Measurements from ENCODE around the gene TTC28.
"Not testable (repeated sequence)": the region's sequence is repeated elsewhere in the genome, so short reads cannot be mapped to it uniquely, and the experiment has no call there.

The TTC28 gene

DNA sequence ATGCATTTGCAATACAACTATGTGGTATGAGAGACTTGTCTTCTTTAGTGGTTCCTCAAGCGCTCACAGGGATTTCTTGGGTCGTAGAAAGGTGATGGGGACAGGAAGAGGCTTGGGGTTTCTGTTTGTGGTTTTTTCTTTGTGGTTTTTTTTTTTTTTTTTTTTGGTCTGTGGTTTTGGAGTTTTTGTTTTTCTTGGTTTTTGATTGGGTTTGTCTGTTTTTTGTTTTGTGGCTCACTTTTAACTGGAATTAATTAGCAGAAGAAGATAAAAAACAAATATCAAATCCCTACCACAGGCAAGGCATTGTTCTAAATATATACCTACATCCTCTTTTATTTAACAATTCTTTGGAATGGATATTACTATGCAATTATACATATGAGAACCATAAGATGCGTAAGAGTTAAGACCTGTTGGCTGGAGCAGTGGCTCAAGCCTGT lies 5.5 kb downstream of the TTC28 start:
- H3K79me2 ChIP-seq (ENCODE audit: control insufficient read depth, insufficient read depth, low read length, unreplicated experiment): peaks cover 4% of the 10 kb centered on the region
- no peaks in the 10 kb centered on the region for H3K27me3 ChIP-seq (ENCODE audit: insufficient read depth, low read length)
- no peaks in the 10 kb centered on the region for H3K36me3 ChIP-seq (ENCODE audit: insufficient read depth, low read length)
- H3K4me3 ChIP-seq (ENCODE audit: low read depth, low read length): no peak overlapping the region
- peaks cover 6% of the 10 kb centered on the region for H3K4me1 ChIP-seq (ENCODE audit: control insufficient read depth, insufficient read depth, low read length, unreplicated experiment)
- no peak overlapping the region for H3K27ac ChIP-seq (ENCODE audit: low read depth, low read length)
- H2AFZ ChIP-seq (ENCODE audit: low read length, unreplicated experiment): no peak overlapping the region

DNA sequence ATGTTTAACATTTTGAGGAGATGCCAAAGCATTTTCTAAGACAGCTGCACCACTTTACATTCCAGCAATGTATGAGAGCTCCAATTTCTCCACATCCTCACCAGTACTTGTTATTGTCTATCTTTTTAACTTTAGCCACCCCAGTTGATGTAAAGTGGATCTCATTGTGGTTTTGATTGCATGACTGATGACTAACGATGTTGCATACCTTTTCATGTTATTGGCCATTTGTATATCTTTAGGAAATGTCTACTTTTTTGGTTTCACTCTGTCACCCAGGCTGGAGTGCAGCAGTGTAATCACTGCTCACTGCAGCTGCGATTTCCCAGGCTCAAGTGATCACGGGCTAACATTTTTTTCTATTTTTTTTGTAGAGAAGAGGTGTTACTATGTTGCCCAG lies 8.9 kb downstream of the TTC28 start:
- H3K4me1 ChIP-seq (ENCODE audit: control insufficient read depth, insufficient read depth, low read length, unreplicated experiment): peaks cover 6% of the 10 kb centered on the region
- no peak overlapping the region for H3K4me3 ChIP-seq (ENCODE audit: low read depth, low read length)
- peaks cover 4% of the 10 kb centered on the region for H3K79me2 ChIP-seq (ENCODE audit: control insufficient read depth, insufficient read depth, low read length, unreplicated experiment)
- H3K36me3 ChIP-seq (ENCODE audit: insufficient read depth, low read length): no peaks in the 10 kb centered on the region
- H2AFZ ChIP-seq (ENCODE audit: low read length, unreplicated experiment): no peak overlapping the region
- H3K27me3 ChIP-seq (ENCODE audit: insufficient read depth, low read length): no peaks in the 10 kb centered on the region
- no peak overlapping the region for H3K27ac ChIP-seq (ENCODE audit: low read depth, low read length)

DNA sequence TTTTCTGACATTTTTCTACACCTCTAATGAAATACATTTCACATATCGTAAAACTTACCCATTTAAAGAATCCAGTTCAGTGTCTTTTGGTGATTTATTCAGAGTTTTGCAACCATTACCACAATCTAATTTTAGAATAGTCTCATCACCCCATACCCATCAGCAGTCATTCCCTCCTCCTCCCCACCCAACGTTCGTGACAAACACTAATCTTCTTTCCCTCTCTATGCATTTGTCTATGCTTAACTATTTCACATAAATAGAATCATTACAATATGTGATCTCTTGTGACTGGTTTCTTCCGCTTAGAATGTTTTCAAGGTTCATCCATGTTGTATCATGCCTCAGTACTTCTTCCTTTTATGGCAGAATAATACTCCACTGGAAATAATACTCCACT lies 9.5 kb downstream of the TTC28 start:
- H2AFZ ChIP-seq (ENCODE audit: low read length, unreplicated experiment): no peak overlapping the region
- no peak overlapping the region for H3K4me3 ChIP-seq (ENCODE audit: low read depth, low read length)
- H3K4me1 ChIP-seq (ENCODE audit: control insufficient read depth, insufficient read depth, low read length, unreplicated experiment): peaks cover 6% of the 10 kb centered on the region
- H3K36me3 ChIP-seq (ENCODE audit: insufficient read depth, low read length): no peaks in the 10 kb centered on the region
- peaks cover 1% of the 10 kb centered on the region for H3K79me2 ChIP-seq (ENCODE audit: control insufficient read depth, insufficient read depth, low read length, unreplicated experiment)
- H3K27me3 ChIP-seq (ENCODE audit: insufficient read depth, low read length): no peaks in the 10 kb centered on the region
- no peak overlapping the region for H3K27ac ChIP-seq (ENCODE audit: low read depth, low read length)

DNA sequence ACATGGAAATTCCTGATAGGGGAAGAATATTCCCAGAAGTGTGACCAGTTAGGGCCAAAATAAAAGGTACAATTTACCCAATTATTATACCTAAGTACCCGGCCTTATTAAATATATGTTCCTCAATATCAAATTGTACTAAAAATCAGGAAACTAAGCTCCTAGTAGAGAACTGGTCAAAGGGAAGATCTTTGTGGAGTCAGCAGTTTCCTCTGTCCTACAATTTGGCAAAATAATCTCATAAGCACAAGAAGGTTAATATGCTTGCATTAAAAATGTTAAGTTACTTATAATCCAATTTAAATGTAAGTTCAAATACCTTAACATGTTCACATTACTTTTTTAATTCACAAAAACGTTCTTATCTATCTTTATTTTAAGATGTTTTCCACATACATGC lies 10.3 kb downstream of the TTC28 start:
- Histone ChIP-seq H3K79me2 (ENCODE audit: control insufficient read depth, insufficient read depth, low read length, unreplicated experiment) (no peaks in the 10 kb centered on the region), H3K4me3 (ENCODE audit: low read depth, low read length) (no peak overlapping the region), H3K27ac (ENCODE audit: low read depth, low read length) (no peak overlapping the region), H3K27me3 (ENCODE audit: insufficient read depth, low read length) (no peaks in the 10 kb centered on the region), H2AFZ (ENCODE audit: low read length, unreplicated experiment) (no peak overlapping the region), H3K4me1 (ENCODE audit: control insufficient read depth, insufficient read depth, low read length, unreplicated experiment) (peaks cover 6% of the 10 kb centered on the region), H3K36me3 (ENCODE audit: insufficient read depth, low read length) (no peaks in the 10 kb centered on the region)

DNA sequence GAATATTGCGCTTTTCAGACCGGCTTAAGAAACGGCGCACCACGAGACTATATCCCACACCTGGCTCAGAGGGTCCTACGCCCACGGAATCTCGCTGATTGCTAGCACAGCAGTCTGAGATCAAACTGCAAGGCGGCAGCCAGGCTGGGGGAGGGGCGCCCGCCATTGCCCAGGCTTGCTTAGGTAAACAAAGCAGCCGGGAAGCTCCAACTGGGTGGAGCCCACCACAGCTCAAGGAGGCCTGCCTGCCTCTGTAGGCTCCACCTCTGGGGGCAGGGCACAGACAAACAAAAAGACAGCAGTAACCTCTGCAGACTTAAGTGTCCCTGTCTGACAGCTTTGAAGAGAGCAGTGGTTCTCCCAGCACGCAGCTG lies 16.1 kb downstream of the TTC28 start:
- H3K4me1 ChIP-seq (ENCODE audit: control insufficient read depth, insufficient read depth, low read length, unreplicated experiment); H3K27ac ChIP-seq (ENCODE audit: low read depth, low read length); H2AFZ ChIP-seq (ENCODE audit: low read length, unreplicated experiment); H3K27me3 ChIP-seq (ENCODE audit: insufficient read depth, low read length); H3K4me3 ChIP-seq (ENCODE audit: low read depth, low read length); H3K36me3 ChIP-seq (ENCODE audit: insufficient read depth, low read length); H3K79me2 ChIP-seq (ENCODE audit: control insufficient read depth, insufficient read depth, low read length, unreplicated experiment): not testable (repeated sequence)

DNA sequence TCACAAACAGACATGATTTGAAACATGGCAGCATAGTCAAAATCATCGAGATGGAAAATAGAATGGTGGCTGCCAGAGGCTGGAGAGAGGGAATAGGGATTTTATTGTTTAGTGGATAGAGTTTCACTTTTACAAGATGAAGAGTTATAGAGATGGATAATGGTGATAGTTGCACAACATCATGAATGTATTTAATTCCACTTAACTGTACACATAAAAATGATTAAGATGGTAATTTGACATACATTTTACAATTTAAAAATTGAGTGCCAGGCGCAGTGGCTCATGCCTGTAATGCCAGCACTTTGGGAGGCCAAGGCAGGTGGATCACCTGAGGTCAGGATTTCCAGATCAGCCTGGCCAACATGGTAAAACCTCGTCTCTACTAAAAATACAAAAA lies 21.2 kb downstream of the TTC28 start:
- no peak overlapping the region for H3K4me3 ChIP-seq (ENCODE audit: low read depth, low read length)
- no peak overlapping the region for H2AFZ ChIP-seq (ENCODE audit: low read length, unreplicated experiment)
- no peaks in the 10 kb centered on the region for H3K4me1 ChIP-seq (ENCODE audit: control insufficient read depth, insufficient read depth, low read length, unreplicated experiment)
- no peaks in the 10 kb centered on the region for H3K36me3 ChIP-seq (ENCODE audit: insufficient read depth, low read length)
- no peak overlapping the region for H3K27ac ChIP-seq (ENCODE audit: low read depth, low read length)
- H3K79me2 ChIP-seq (ENCODE audit: control insufficient read depth, insufficient read depth, low read length, unreplicated experiment): no peaks in the 10 kb centered on the region
- H3K27me3 ChIP-seq (ENCODE audit: insufficient read depth, low read length): no peaks in the 10 kb centered on the region

DNA sequence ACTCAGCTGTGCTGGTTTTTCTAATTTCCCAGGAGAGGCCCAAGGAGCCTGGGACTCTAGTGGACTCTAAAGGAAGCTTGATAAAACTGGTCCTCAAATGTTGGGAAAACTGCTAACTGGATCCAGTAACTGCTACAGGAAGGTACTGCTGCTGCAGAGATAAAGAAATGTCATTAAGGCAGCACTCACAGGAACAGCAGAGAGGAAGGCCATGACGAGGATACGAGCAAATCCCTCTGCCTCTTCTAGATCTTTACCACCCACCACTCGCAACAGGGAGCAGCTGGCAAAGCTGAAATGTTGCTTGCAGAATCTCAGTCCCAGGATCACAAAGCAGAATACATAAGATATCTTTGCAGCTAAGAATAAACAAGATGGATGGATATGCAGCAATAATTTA lies 23.5 kb downstream of the TTC28 start:
- Histone ChIP-seq H2AFZ (ENCODE audit: low read length, unreplicated experiment) (no peak overlapping the region), H3K27ac (ENCODE audit: low read depth, low read length) (no peak overlapping the region), H3K4me1 (ENCODE audit: control insufficient read depth, insufficient read depth, low read length, unreplicated experiment) (no peaks in the 10 kb centered on the region), H3K27me3 (ENCODE audit: insufficient read depth, low read length) (no peaks in the 10 kb centered on the region), H3K79me2 (ENCODE audit: control insufficient read depth, insufficient read depth, low read length, unreplicated experiment) (no peaks in the 10 kb centered on the region), H3K4me3 (ENCODE audit: low read depth, low read length) (no peak overlapping the region), H3K36me3 (ENCODE audit: insufficient read depth, low read length) (no peaks in the 10 kb centered on the region)

DNA sequence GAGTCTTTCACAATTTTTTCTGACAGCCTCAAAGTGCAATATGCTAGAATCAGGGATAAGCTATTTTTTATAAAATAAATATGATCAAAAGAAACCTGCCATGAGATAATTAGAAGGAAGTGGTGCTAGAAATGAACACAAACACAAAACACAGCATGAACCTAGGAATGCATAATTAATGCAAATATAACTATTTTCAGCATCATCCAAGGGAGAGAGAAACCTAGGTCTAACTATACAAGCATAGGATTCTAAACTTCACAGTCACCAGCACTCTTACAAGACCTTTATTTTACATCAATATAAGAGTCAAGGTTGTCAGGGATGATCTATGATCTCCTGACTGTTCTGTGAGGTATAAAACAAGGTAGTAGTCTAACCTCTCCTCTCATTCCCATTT lies 29.2 kb downstream of the TTC28 start:
- Histone ChIP-seq H3K4me3 (ENCODE audit: low read depth, low read length) (no peak overlapping the region), H3K4me1 (ENCODE audit: control insufficient read depth, insufficient read depth, low read length, unreplicated experiment) (no peaks in the 10 kb centered on the region), H3K27me3 (ENCODE audit: insufficient read depth, low read length) (no peaks in the 10 kb centered on the region), H3K36me3 (ENCODE audit: insufficient read depth, low read length) (no peaks in the 10 kb centered on the region), H3K27ac (ENCODE audit: low read depth, low read length) (no peak overlapping the region), H2AFZ (ENCODE audit: low read length, unreplicated experiment) (no peak overlapping the region), H3K79me2 (ENCODE audit: control insufficient read depth, insufficient read depth, low read length, unreplicated experiment) (no peaks in the 10 kb centered on the region)

DNA sequence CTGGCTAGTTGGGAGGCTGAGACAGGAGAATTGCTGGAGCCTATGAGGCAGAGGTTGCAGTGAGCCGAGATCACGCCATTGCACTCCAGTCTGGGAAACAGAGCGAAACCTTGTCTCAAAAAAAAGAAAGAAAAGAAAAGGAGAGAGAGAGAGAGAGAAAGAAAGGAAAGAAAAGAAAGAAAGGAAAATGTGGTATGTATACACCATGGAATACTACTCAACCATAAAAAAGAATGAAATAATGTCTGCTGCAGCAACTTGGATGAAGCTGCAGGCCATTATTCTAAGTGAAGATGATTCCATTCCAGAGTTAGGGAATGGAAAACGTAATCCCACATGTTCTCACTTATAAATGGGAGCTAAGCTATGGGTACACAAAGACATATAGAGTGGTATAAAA lies 30.8 kb downstream of the TTC28 start:
- Histone ChIP-seq H2AFZ (ENCODE audit: low read length, unreplicated experiment) (no peak overlapping the region), H3K4me3 (ENCODE audit: low read depth, low read length) (no peak overlapping the region), H3K27ac (ENCODE audit: low read depth, low read length) (no peak overlapping the region), H3K4me1 (ENCODE audit: control insufficient read depth, insufficient read depth, low read length, unreplicated experiment) (no peaks in the 10 kb centered on the region), H3K27me3 (ENCODE audit: insufficient read depth, low read length) (no peaks in the 10 kb centered on the region), H3K36me3 (ENCODE audit: insufficient read depth, low read length) (no peaks in the 10 kb centered on the region), H3K79me2 (ENCODE audit: control insufficient read depth, insufficient read depth, low read length, unreplicated experiment) (no peaks in the 10 kb centered on the region)

DNA sequence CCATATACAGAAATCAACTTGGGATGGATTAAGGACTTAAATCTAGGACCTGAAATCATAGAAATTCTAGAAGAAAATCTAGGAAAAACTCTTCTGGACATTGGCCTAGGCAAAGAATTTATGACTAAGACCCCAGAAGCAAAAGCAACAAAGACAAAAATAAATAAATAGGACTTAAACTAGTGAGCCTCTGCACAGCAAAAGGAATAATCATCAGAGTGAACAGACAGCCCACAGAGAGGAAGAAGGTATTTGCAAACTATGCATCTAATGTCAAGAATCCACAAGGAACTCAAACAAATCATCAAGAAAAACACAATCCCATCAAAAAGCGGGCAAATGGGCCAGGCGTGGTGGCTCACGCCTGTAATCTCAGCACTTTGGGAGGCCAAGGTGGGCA lies 32.4 kb downstream of the TTC28 start:
- Histone ChIP-seq H3K27ac (ENCODE audit: low read depth, low read length) (no peak overlapping the region), H3K27me3 (ENCODE audit: insufficient read depth, low read length) (no peaks in the 10 kb centered on the region), H3K36me3 (ENCODE audit: insufficient read depth, low read length) (no peaks in the 10 kb centered on the region), H3K4me1 (ENCODE audit: control insufficient read depth, insufficient read depth, low read length, unreplicated experiment) (no peaks in the 10 kb centered on the region), H3K79me2 (ENCODE audit: control insufficient read depth, insufficient read depth, low read length, unreplicated experiment) (no peaks in the 10 kb centered on the region), H2AFZ (ENCODE audit: low read length, unreplicated experiment) (no peak overlapping the region), H3K4me3 (ENCODE audit: low read depth, low read length) (no peak overlapping the region)

DNA sequence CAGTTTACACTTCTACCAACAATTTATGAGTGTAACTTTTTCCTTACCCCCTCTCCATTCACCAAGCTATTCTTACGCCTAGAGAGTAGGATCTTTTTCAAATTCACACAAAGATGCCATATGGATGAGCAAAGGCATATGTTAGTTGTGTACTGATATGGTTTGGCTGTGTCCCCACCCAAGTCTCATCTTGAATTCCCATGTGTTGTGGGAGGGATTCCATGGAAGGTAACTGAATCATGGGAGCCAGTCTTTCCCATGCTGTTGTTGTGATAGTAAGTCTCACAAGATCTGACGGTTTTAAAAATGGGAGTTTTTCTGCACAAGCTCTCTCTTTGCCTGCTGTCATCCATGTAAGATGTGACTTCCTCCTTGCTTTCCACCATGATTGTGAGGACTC lies 40.3 kb downstream of the TTC28 start:
- Histone ChIP-seq H3K4me3 (ENCODE audit: low read depth, low read length) (no peak overlapping the region), H3K27me3 (ENCODE audit: insufficient read depth, low read length) (no peaks in the 10 kb centered on the region), H3K36me3 (ENCODE audit: insufficient read depth, low read length) (no peaks in the 10 kb centered on the region), H3K4me1 (ENCODE audit: control insufficient read depth, insufficient read depth, low read length, unreplicated experiment) (no peaks in the 10 kb centered on the region), H2AFZ (ENCODE audit: low read length, unreplicated experiment) (no peak overlapping the region), H3K79me2 (ENCODE audit: control insufficient read depth, insufficient read depth, low read length, unreplicated experiment) (peaks cover 3% of the 10 kb centered on the region), H3K27ac (ENCODE audit: low read depth, low read length) (no peak overlapping the region)

DNA sequence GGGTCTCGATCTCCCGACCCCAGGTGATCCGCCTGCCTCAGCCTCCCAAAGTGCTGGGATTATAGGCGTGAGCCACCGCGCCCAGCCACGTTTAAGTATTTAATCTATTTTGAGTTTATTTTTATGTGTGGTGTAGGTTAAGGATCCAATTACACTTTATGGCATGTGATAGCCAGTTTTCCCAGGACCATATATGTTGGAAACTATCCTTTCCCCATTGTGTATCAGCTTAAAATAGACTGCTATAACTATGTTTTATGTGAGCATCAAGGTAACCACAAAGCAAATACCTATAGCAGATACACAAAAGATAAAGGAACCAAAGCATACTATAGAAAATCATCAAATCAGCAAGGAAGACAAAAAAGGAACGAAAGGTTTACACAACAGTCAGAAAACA lies 42.4 kb downstream of the TTC28 start:
- Histone ChIP-seq H3K27me3 (ENCODE audit: insufficient read depth, low read length) (no peaks in the 10 kb centered on the region), H3K4me1 (ENCODE audit: control insufficient read depth, insufficient read depth, low read length, unreplicated experiment) (no peaks in the 10 kb centered on the region), H3K36me3 (ENCODE audit: insufficient read depth, low read length) (no peaks in the 10 kb centered on the region), H2AFZ (ENCODE audit: low read length, unreplicated experiment) (no peak overlapping the region), H3K27ac (ENCODE audit: low read depth, low read length) (no peak overlapping the region), H3K4me3 (ENCODE audit: low read depth, low read length) (no peak overlapping the region), H3K79me2 (ENCODE audit: control insufficient read depth, insufficient read depth, low read length, unreplicated experiment) (peaks cover 3% of the 10 kb centered on the region)
